Stomach (tissue), 9 donors: ENCODE results near the gene ZNF516. TPM values are rescaled to one million over a fixed set of nuclear protein-coding genes. Genes with fewer than 3 reads are reported as not detected.

ENCODE experiments used
- DNase-seq, 2 donors: peaks; one replicate each; pipeline versions ENCODE4 v3.0.0 to v3.0.0-alpha.2; 2013 to 2019
- H3K27ac ChIP-seq, 5 donors: fragments of 200-600 bp in 4 of 5; sonication (generic) in 4 of 5; one replicate each; pipeline ENCODE4 v1.5.1; 2013 to 2019; ENCODE audit warnings: mild to moderate bottlenecking in 1 of 5, moderate library complexity in 1 of 5
- H3K27me3 ChIP-seq, 3 donors: fragments of 200-600 bp; sonication (generic); one replicate each; pipeline ENCODE4 v1.5.1; 2017 to 2019; ENCODE audit warnings: mixed run types in 1 of 3
- H3K36me3 ChIP-seq, 4 donors: fragments of 200-600 bp; sonication (generic); 1 replicate in 3 of 4; 2 replicates in 1 of 4; pipeline ENCODE4 v1.5.1; 2016 to 2019
- H3K4me1 ChIP-seq, 4 donors: fragments of 200-600 bp; sonication (generic); one replicate each; pipeline ENCODE4 v1.5.1; 2016 to 2019
- H3K4me3 ChIP-seq, 4 donors: fragments of 200-600 bp; sonication (generic) in 3 of 4; one replicate each; pipeline ENCODE4 v1.5.1; 2016 to 2019; ENCODE audit warnings: mild to moderate bottlenecking in 1 of 4
- H3K9me3 ChIP-seq, 4 donors: fragments of 200-600 bp; sonication (generic); one replicate each; pipeline ENCODE4 v1.5.1; 2016 to 2019
- CTCF ChIP-seq, 7 experiments: fragments of 450-650 bp in 4 of 7; fragments of 200-600 bp in 3 of 7; sonication (generic) in 3 of 7; IDR thresholded peaks; one replicate each; pipeline ENCODE4 v1.5.1; 2016 to 2019; ENCODE audit warnings: antibody characterized with exemption in 7 of 7, control low read depth in 2 of 7, mild to moderate bottlenecking in 1 of 7
- EP300 ChIP-seq: sonication (generic); formaldehyde crosslinking; IDR thresholded peaks from one replicate; pipeline ENCODE4 v1.6.1; 2017; ENCODE audit warnings: antibody characterized with exemption
- POLR2A ChIP-seq, 4 donors: fragments of 450-650 bp; IDR thresholded peaks; one replicate each; pipeline ENCODE4 v1.6.1; 2016; ENCODE audit warnings: antibody characterized with exemption in 4 of 4, control low read depth in 2 of 4, mild to moderate bottlenecking in 1 of 4, moderate library complexity in 1 of 4
- POLR2AphosphoS5 ChIP-seq, 3 donors: sonication (generic); formaldehyde crosslinking; IDR thresholded peaks; one replicate each; pipeline ENCODE4 v1.6.1; 2016; ENCODE audit warnings: antibody characterized with exemption in 3 of 3
- WGBS, 5 donors: extraction: QIAGEN DNeasy Blood & Tissue Kit in 3 of 5; methylation state at CpG; one replicate each; pipeline versions ENCODE4 v1.1.5 to v1.1.7; 2013 to 2018; 5-methylcytosine and 5-hydroxymethylcytosine counted together
- intact Hi-C: fragments of 100-400 bp; cut with DNase I; formaldehyde crosslinking; loops from one replicate; pipeline ENCODE4 v1.15.1; 2023; ENCODE audit warnings: low total_unique reads
- polyA plus RNA-seq, 3 donors: library from polyadenylated mRNA; stranded (reverse); fragments of 200-250 nt; gene quantifications; one replicate each; pipeline ENCODE4 v1.2.3, GENCODE V29; 2013
- total RNA-seq, 5 donors: library from RNA; depleted of rRNA; stranded (reverse); fragments of >200 nt; gene quantifications; one replicate each; pipeline versions ENCODE4 v1.1.0 to v1.2.3, GENCODE V29; 2014 to 2016
- donor health status: healthy with polysubstance abuse.
- donor health status: Bipolar disorder and iron deficiency.
- donor health status: healthy.

Gene ZNF516
- total and polyA plus RNA-seq, 8 donors, result 2.3 to 25.9 (median 14.4) TPM

GRCh38 chr18:76363436-76364120 is 131.5 kb downstream of the ZNF516 start:
- WGBS, 5 donors, result 73 to 82% (median 74%) methylated on average over 12 of the region's 12 CpGs
- TF ChIP-seq EP300 (no peak), POLR2A (IDR thresholded peaks at IDR 0.05) (no peak), POLR2AphosphoS5 (IDR thresholded peaks at IDR 0.05) (no peak), CTCF (IDR thresholded peaks at IDR 0.05) (no peak)
- Histone ChIP-seq H3K27ac (no peak overlapping the region), H3K4me1 (peaks cover 0 to 4% (median 2%) of the 10 kb centered on the region in 4 donors), H3K4me3 (no peak overlapping the region), H3K36me3 (peaks cover 0 to 57% (median 47%) of the 10 kb centered on the region in 4 donors), H3K27me3 (no peaks in the 10 kb centered on the region), H3K9me3 (no peaks in the 10 kb centered on the region)
- DNase-seq, result no peak
- intact Hi-C loops, result no loop called here

GRCh38 chr18:76362676-76363075 is 132.4 kb downstream of the ZNF516 start:
- Histone ChIP-seq H3K36me3 (peaks cover 0 to 66% (median 53%) of the 10 kb centered on the region in 4 donors), H3K27me3 (no peaks in the 10 kb centered on the region), H3K4me3 (no peak overlapping the region), H3K4me1 (peaks cover 0 to 4% (median 2%) of the 10 kb centered on the region in 4 donors), H3K9me3 (no peaks in the 10 kb centered on the region), H3K27ac (no peak overlapping the region)
- DNase-seq, result no peak
- intact Hi-C loops, result no loop called here
- WGBS, 5 donors, result 85 to 94% (median 92%) methylated on average over 7 of the region's 7 CpGs
- TF ChIP-seq POLR2AphosphoS5 (IDR thresholded peaks at IDR 0.05), result no peak
- no peak for TF ChIP-seq CTCF (IDR thresholded peaks at IDR 0.05)
- TF ChIP-seq EP300, result no peak
- TF ChIP-seq POLR2A (IDR thresholded peaks at IDR 0.05), result no peak

GRCh38 chr18:76361219-76361618 is 133.8 kb downstream of the ZNF516 start:
- Histone ChIP-seq H3K27ac (no peak overlapping the region), H3K27me3 (no peaks in the 10 kb centered on the region), H3K4me3 (no peak overlapping the region), H3K4me1 (peaks cover 0 to 4% (median 2%) of the 10 kb centered on the region in 4 donors), H3K36me3 (peaks cover 0 to 71% (median 63%) of the 10 kb centered on the region in 4 donors), H3K9me3 (no peaks in the 10 kb centered on the region)
- intact Hi-C loops, result no loop called here
- no peak for DNase-seq
- 94 to 96% (median 95%) methylated on average over 8 of the region's 8 CpGs for WGBS, 5 donors
- no peak for TF ChIP-seq EP300
- no peak for TF ChIP-seq CTCF (IDR thresholded peaks at IDR 0.05)
- no peak for TF ChIP-seq POLR2A (IDR thresholded peaks at IDR 0.05)
- TF ChIP-seq POLR2AphosphoS5 (IDR thresholded peaks at IDR 0.05), result no peak

GRCh38 chr18:76359909-76360308 is 135.1 kb downstream of the ZNF516 start:
- no peak overlapping the region for H3K4me3 ChIP-seq
- WGBS, 5 donors, result 89 to 97% (median 95%) methylated on average over 12 of the region's 12 CpGs
- peaks cover 0 to 77% (median 67%) of the 10 kb centered on the region in 4 donors for H3K36me3 ChIP-seq
- no peak for DNase-seq
- H3K27me3 ChIP-seq, result no peaks in the 10 kb centered on the region
- intact Hi-C loops, result no loop called here
- H3K27ac ChIP-seq, result no peak overlapping the region
- H3K9me3 ChIP-seq, result no peaks in the 10 kb centered on the region
- no peak for TF ChIP-seq EP300
- no peak for TF ChIP-seq CTCF (IDR thresholded peaks at IDR 0.05)
- no peak for TF ChIP-seq POLR2A (IDR thresholded peaks at IDR 0.05)
- TF ChIP-seq POLR2AphosphoS5 (IDR thresholded peaks at IDR 0.05), result no peak
- H3K4me1 ChIP-seq, result peaks cover 0 to 4% (median 0%) of the 10 kb centered on the region in 4 donors
